DOHH2 (cell line): ENCODE results near the gene MOK.

ENCODE experiments used
- H3F3A ChIP-seq: fragments of 200-600 bp; sonication (generic), shearing (Covaris generic); 2 replicates; pipeline ENCODE4 v1.6.0; 2016; ENCODE audit warnings: antibody characterized with exemption, mild to moderate bottlenecking; ENCODE audit not compliant: control insufficient read depth, insufficient read depth
- H3K27ac ChIP-seq: fragments of 200-600 bp; sonication (generic); 2 replicates; pipeline ENCODE4 v1.5.1; 2014; ENCODE audit warnings: low read depth, mild to moderate bottlenecking, low read length, moderate library complexity
- H3K27me3 ChIP-seq: fragments of 200-600 bp; sonication (generic); 2 replicates; pipeline ENCODE4 v1.6.1; 2014; ENCODE audit warnings: mild to moderate bottlenecking, low read length, mixed read lengths; ENCODE audit not compliant: control insufficient read depth
- H3K36me3 ChIP-seq: fragments of 200-600 bp; sonication (generic); 2 replicates; pipeline ENCODE4 v1.6.1; 2014; ENCODE audit warnings: mild to moderate bottlenecking, low read length, moderate library complexity, mixed read lengths; ENCODE audit not compliant: control insufficient read depth
- H3K4me1 ChIP-seq: fragments of 200-600 bp; sonication (generic); 2 replicates; pipeline ENCODE4 v1.6.1; 2014; ENCODE audit warnings: mild to moderate bottlenecking, low read length, mixed read lengths; ENCODE audit not compliant: control insufficient read depth
- H3K4me2 ChIP-seq: fragments of 200-600 bp; sonication (generic); 2 replicates; pipeline ENCODE4 v1.6.0; 2014; ENCODE audit warnings: mild to moderate bottlenecking, low read length, moderate library complexity
- H3K4me3 ChIP-seq: fragments of 200-600 bp; sonication (generic); 2 replicates; pipeline ENCODE4 v1.5.1; 2014; ENCODE audit warnings: mild to moderate bottlenecking, low read length, mixed read lengths
- H3K79me2 ChIP-seq: fragments of 200-600 bp; sonication (generic); 2 replicates; pipeline ENCODE4 v1.6.1; 2014; ENCODE audit warnings: mild to moderate bottlenecking, low read length, mixed read lengths; ENCODE audit not compliant: control insufficient read depth
- H3K9me2 ChIP-seq: fragments of 200-600 bp; sonication (generic); replicated peaks from 2 replicates; pipeline ENCODE4 v1.6.1; 2014; ENCODE audit warnings: mild to moderate bottlenecking, low read length, mixed read lengths; ENCODE audit not compliant: control insufficient read depth
- H3K9me3 ChIP-seq: fragments of 200-600 bp; sonication (generic); 2 replicates; pipeline ENCODE4 v1.6.1; 2014; ENCODE audit warnings: antibody characterized with exemption, low read length, mixed read lengths; ENCODE audit not compliant: control insufficient read depth, insufficient read depth
- H4K20me1 ChIP-seq: fragments of 200-600 bp; sonication (generic); 2 replicates; pipeline ENCODE4 v1.6.0; 2014; ENCODE audit warnings: low read depth, mild to moderate bottlenecking, antibody characterized with exemption, low read length, moderate library complexity; ENCODE audit not compliant: control insufficient read depth, insufficient read depth
- EZH2phosphoT487 ChIP-seq: fragments of 200-600 bp; sonication (generic); IDR thresholded peaks from 2 replicates; pipeline ENCODE4 v1.6.1; 2017; ENCODE audit warnings: borderline replicate concordance, mild to moderate bottlenecking, antibody characterized with exemption, low read length, moderate library complexity, mixed read lengths
- TF ChIP-seq, protein P1 (sequence below): fragments of 200-600 bp; sonication (generic); IDR thresholded peaks from one replicate; pipeline ENCODE4 v1.5.1; 2014; ENCODE audit warnings: antibody characterized with exemption, mild to moderate bottlenecking, low read depth, low read length; ENCODE audit not compliant: poor library complexity, severe bottlenecking

Gene MOK

DNA sequence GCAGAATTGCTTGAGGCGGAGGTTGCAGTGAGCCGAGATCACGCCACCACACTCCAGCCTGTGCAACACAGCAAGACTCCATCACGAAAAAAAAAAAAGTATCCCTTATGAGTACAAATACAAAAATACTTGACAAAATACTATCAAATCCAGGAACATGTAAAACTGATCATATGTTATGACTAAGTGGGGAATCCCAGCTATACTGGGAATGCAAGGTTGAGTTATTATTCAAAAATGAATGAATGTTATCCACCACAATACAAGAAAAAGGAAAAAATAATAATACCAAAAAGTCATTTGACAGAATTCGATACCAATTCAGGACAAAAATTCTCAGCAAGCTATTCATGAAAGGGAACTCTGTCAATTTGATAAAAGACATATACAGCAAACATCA is 32.6 kb downstream of the MOK start:
- no peak overlapping the region for H3K4me2 ChIP-seq
- no peaks in the 10 kb centered on the region for H3F3A ChIP-seq
- no peak overlapping the region for H3K4me3 ChIP-seq
- H3K27ac ChIP-seq = no peak overlapping the region
- H3K36me3 ChIP-seq = no peaks in the 10 kb centered on the region
- H3K27me3 ChIP-seq = 0 out of 2 replicates have a peak, but pooled peaks cover 3% of the 10 kb centered on the region
- H3K79me2 ChIP-seq = no peaks in the 10 kb centered on the region
- H3K9me2 ChIP-seq = no peaks in the 10 kb centered on the region
- H3K9me3 ChIP-seq = no peaks in the 10 kb centered on the region
- TF ChIP-seq EZH2phosphoT487 = no peak
- TF ChIP-seq, protein P1, sequence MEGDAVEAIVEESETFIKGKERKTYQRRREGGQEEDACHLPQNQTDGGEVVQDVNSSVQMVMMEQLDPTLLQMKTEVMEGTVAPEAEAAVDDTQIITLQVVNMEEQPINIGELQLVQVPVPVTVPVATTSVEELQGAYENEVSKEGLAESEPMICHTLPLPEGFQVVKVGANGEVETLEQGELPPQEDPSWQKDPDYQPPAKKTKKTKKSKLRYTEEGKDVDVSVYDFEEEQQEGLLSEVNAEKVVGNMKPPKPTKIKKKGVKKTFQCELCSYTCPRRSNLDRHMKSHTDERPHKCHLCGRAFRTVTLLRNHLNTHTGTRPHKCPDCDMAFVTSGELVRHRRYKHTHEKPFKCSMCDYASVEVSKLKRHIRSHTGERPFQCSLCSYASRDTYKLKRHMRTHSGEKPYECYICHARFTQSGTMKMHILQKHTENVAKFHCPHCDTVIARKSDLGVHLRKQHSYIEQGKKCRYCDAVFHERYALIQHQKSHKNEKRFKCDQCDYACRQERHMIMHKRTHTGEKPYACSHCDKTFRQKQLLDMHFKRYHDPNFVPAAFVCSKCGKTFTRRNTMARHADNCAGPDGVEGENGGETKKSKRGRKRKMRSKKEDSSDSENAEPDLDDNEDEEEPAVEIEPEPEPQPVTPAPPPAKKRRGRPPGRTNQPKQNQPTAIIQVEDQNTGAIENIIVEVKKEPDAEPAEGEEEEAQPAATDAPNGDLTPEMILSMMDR = no peak
- no peaks in the 10 kb centered on the region for H4K20me1 ChIP-seq
- no peaks in the 10 kb centered on the region for H3K4me1 ChIP-seq

DNA sequence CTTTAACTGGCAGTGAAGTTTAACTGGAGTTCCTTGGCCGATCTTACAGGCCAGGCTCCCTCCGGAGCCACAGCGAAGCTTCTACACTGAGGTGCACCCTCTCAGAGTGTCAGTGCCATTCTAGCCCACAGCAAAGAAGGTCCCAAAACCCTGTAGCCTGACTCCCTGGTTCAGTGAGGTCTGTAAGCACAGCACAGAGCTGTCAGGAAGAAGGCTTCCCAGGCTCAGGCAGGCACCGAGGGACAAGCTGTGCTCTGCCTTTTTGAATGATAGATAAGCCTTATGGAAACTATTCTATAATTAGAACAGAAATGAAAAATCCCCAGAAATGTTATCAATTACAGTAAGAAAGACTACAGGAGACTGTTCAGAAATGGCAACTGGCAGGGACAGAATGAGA is 40.2 kb downstream of the MOK start:
- H3K27ac ChIP-seq = no peak overlapping the region
- H3K27me3 ChIP-seq = no peaks in the 10 kb centered on the region
- H4K20me1 ChIP-seq = no peaks in the 10 kb centered on the region
- H3K4me1 ChIP-seq = no peaks in the 10 kb centered on the region
- H3K4me2 ChIP-seq = no peak overlapping the region
- no peak for TF ChIP-seq EZH2phosphoT487
- TF ChIP-seq, protein P1 = no peak
- H3K9me3 ChIP-seq = no peaks in the 10 kb centered on the region
- no peaks in the 10 kb centered on the region for H3K79me2 ChIP-seq
- no peaks in the 10 kb centered on the region for H3F3A ChIP-seq
- H3K9me2 ChIP-seq = no peaks in the 10 kb centered on the region
- H3K4me3 ChIP-seq = no peak overlapping the region
- no peaks in the 10 kb centered on the region for H3K36me3 ChIP-seq

DNA sequence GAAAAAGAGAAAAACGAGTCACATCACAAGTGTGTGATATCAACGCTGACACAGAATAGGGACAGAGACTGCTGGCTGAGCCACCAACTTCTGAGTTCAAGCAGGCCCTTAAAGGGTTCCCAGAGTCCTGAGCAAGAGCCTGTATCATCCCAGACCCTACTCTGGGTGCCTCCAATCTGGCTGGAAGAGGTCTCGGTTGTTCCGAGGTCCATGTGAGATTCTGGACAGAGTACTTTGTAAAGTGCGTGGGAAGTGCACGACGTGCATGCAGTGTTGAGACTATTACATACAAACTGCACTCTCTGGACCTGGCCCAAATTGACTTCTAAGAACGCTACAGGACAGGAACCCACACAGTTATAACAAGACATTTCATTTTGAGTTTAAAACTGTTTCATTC is 40.6 kb downstream of the MOK start:
- Histone ChIP-seq H3K9me2 (no peaks in the 10 kb centered on the region), H3K79me2 (no peaks in the 10 kb centered on the region), H3K36me3 (no peaks in the 10 kb centered on the region), H3K9me3 (no peaks in the 10 kb centered on the region), H3K4me1 (no peaks in the 10 kb centered on the region), H3K27ac (no peak overlapping the region), H3K4me2 (no peak overlapping the region), H4K20me1 (no peaks in the 10 kb centered on the region), H3K27me3 (no peaks in the 10 kb centered on the region), H3K4me3 (no peak overlapping the region), H3F3A (no peaks in the 10 kb centered on the region)
- no peak for TF ChIP-seq EZH2phosphoT487
- TF ChIP-seq, protein P1 = no peak

DNA sequence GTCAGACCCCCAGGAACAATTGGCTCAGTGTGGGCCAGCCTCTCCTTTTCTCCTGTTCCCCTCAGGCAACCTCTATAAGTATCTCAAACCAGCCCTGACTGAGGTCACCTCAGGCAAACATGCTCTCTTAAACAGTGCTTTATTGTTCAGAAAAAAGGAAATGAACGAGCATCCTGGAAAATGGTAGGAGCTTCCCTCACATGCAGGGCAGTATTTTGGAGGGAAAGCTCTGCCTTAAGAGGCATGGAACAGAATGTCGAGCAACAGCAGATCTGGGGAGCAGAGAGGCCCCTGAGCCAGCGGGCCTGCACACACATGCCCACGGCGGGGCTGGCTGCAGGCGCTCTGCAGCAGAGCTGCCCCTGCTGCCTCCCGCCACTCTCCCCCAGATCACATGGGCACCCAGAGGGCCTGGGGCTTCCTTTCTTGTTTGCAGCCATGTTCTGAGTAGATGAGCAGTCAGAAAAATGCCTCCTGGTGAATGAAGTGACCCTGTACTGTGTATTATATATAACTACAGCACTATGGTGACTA is 42.0 kb downstream of the MOK start:
- H3K27ac ChIP-seq = no peak overlapping the region
- H3K4me2 ChIP-seq = no peak overlapping the region

More for the DNA sequence above, 42.0 kb downstream of the MOK start:
- Histone ChIP-seq H3K4me1 (no peaks in the 10 kb centered on the region), H4K20me1 (no peaks in the 10 kb centered on the region), H3F3A (no peaks in the 10 kb centered on the region), H3K9me2 (no peaks in the 10 kb centered on the region), H3K27me3 (no peaks in the 10 kb centered on the region), H3K4me3 (no peak overlapping the region), H3K79me2 (no peaks in the 10 kb centered on the region), H3K36me3 (no peaks in the 10 kb centered on the region), H3K9me3 (no peaks in the 10 kb centered on the region)
- TF ChIP-seq, protein P1 = no peak
- no peak for TF ChIP-seq EZH2phosphoT487
